ENCODE measurements around the gene SPON1. TPM values are rescaled to one million over a fixed set of nuclear protein-coding genes. Genes with fewer than 3 reads are reported as not detected.
"Not testable (repeated sequence)": the region's sequence is repeated elsewhere in the genome, so short reads cannot be mapped to it uniquely, and the experiment has no call there.

SPON1 gene
- total RNA-seq, 1 donor from 2014 or later: 5.0 TPM

DNA sequence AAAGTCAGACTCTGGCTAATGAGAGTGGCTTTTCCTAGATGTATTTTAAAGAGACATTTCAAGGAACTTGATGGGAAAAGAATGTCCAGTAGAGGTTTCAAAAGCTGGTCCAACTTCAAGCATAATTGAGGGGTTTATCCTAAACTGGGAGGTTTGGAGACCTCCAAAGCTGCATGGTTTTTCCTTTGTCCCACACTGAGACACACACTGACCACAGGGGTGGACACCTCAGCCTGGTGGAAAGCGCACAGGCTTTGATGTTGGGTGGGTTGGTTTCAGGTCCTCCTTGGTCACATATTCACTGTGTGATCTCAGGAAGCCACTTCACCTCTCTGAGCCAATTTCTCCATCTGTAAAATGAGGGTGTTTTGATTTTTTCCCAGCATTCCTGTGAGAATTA is 4.0 kb downstream of the SPON1 start:
- intact Hi-C loops (cut with DNase I): loop anchor here (5.0 kb wide), 1 partner anchor 76 kb away; no protein-coding TSS in a partner anchor
- ATAC-seq: no peak
- DNase-seq (ENCODE audit: missing footprints): no peak

GRCh38 chr11:13970986-13971385 is 8.5 kb downstream of the SPON1 start:
- DNase-seq (ENCODE audit: missing footprints): no peak
- intact Hi-C loops (cut with DNase I): loop anchor here (5.0 kb wide), 1 partner anchor 176 kb away; no protein-coding TSS in a partner anchor
- peak; percentile 27 for ATAC-seq

DNA sequence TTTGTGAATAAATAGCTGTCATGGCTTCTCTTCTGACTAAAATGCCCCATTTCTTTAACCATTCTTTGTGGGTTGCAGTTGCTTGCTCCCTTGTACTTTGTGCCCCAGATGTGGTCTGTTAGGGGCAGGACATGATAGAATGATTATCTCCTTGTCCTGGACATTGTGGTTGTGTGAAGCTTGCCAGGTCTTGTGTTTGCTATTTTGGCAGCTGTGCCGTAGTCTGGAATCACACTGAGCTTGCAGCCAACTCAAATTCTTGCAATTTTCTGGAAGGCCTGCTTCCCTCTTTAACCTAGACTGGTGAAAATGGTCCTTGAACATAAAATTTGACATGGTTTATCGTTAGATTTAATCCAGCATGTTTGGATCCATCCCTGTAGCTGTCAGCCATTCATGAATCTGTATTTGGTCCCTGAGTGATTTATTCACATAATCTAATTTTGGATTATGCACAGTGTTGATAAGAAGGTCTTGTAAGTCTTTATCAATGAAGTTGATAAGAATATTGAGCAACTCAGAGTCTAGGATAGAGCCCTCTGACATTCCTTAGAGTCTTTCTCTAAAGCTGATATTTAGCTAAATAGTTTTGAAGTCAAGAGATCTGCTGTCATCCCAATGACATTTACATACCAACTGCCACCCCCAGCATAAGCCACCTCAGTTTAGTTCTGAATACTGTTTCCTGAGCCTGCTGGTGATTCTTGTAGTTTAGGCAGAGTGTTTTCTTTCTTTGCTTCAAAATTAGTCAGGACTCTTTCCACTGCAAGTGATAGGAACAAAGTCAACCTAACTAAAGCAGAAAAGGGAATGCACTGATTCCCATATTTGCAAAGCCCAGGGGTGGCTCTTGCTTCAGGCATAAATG is 9.8 kb downstream of the SPON1 start:
- intact Hi-C loops (cut with DNase I): loop anchor here (5.0 kb wide), 1 partner anchor 175 kb away; no protein-coding TSS in a partner anchor
- ATAC-seq: peak; percentile 67

GRCh38 chr11:13972944-13973343 is 10.4 kb downstream of the SPON1 start:
- ATAC-seq (no peak), DNase-seq (ENCODE audit: missing footprints) (no peak)
- intact Hi-C loops (cut with DNase I): loop anchor here (5.0 kb wide), 1 partner anchor 174 kb away; no protein-coding TSS in a partner anchor

More for the DNA sequence above, 9.8 kb downstream of the SPON1 start:
- no peak for DNase-seq (ENCODE audit: missing footprints)

DNA sequence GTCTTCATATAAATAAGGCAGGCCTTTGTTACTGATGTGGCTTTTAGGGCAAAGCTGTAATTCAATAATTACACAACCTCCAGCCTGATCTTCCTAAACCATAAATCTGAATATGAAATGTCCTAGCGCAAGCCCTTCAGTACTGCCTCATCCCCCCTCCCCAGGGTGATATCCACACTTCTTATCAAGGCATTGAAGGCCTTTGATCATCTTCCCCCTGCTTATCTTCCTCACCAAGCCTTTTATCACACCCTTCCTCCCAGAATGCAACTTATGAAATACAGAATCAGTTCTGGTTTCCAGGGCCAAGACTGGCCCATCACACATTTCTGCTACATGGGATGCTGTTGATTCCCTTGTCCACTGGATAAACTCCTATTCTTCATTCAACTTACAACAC is 12.1 kb downstream of the SPON1 start:
- no peak for DNase-seq (ENCODE audit: missing footprints)
- no peak for ATAC-seq
- intact Hi-C loops (cut with DNase I): loop anchor here (5.0 kb wide), 1 partner anchor 173 kb away; no protein-coding TSS in a partner anchor

DNA sequence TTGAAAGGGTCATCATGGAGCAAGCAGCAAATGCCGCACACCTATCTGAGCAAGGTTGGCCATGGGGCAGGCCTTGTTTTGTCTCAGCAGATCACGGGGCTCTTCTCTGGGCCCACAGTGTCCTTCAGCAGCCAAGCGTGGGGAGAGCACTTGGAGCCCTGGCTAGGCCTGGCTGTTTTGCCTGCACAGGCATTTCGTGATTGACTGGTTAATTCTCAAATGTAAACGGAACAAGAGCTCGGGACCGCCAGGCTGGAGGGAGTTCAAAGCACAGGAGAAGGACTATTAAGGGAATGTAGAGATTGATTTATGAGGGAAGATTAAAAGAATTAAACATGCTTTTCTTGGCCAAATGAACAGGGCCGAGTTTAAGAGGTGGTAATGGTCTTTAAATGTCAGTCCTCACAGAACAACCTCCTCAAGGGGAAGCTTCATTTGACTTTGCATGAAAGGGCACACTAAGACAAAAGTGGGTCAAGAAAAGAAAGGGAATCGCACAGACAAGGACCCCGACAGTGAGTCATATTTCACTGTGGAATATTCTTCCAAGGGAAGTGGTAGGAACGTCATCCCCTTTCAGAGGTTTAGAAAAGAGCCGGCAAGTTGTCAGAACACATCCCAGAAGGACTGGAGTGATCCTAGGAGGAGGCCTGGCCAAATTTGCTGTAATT is 20.7 kb downstream of the SPON1 start:
- ATAC-seq: peak; percentile 73
- DNase-seq (ENCODE audit: missing footprints): no peak
- intact Hi-C loops (cut with DNase I): loop anchor here (5.0 kb wide), 1 partner anchor 44 kb away; no protein-coding TSS in a partner anchor

- DNase-seq (ENCODE audit: missing footprints) (no peak), ATAC-seq (peak; percentile 31)
- intact Hi-C loops (cut with DNase I): loop anchor here (5.0 kb wide), 1 partner anchor 42 kb away; no protein-coding TSS in a partner anchor
Observed at GRCh38 chr11:13984616-13985450, 22.3 kb downstream of the SPON1 start.

GRCh38 chr11:13986695-13987094 is 24.2 kb downstream of the SPON1 start:
- ATAC-seq; intact Hi-C loops (cut with DNase I): not testable (repeated sequence)

GRCh38 chr11:13992158-13992856 is 29.8 kb downstream of the SPON1 start:
- ATAC-seq; intact Hi-C loops (cut with DNase I); DNase-seq (ENCODE audit: missing footprints): not testable (repeated sequence)

More at GRCh38 chr11:13986695-13987094, 24.2 kb downstream of the SPON1 start:
- DNase-seq (ENCODE audit: missing footprints): not testable (repeated sequence)

DNA sequence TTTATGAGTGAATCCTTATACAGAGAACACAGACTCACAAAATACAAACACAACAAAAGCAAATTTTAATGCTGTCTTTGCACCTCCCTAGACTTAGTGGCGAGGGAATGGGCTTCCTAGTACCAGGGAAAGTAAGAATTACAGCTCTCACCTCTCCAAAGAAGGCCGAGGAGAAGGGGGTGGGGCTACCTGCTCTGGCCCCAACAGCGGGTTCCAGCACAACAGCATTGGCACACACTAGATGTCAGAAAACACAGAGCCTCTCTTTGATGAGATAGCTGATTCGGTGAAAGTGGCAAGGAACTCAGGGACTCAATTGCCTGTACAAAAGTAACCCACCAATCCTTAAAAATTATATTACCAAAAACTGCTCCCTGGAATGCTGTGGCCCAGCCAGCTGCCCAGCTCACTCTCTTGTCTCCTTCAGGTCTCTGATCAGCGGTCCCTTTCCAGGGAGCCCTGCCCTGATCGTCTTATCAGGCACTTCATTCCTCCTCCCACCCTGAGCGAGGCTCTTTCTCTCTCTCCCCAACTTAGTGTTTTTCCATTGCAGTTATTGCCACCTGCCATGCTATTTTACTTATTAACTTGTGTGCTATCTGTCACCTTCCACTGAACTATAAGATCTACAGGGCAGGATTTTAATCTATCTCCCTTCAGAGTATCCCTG is 30.7 kb downstream of the SPON1 start:
- intact Hi-C loops (cut with DNase I): no loop called here
- DNase-seq (ENCODE audit: missing footprints) (no peak), ATAC-seq (no peak)

DNA sequence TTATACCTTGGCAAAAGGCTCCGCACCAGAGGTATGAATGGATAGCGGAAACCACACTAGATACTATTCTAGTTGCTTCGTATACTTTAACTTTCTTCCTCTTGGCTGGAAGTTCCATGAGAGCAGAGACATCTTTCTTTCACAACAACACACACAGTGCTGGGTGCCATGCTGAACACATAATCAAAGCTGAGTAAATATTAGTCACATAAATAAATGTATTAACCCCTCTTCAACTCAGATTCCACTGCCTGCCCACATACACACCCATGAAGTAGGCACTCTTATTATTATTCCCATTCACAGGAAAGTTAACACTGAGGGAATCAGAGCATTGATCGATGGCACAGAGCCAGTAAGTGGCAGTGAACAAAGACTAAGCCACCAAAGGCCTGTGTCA is 35.4 kb downstream of the SPON1 start:
- intact Hi-C loops (cut with DNase I): no loop called here
- DNase-seq (ENCODE audit: missing footprints) (no peak), ATAC-seq (no peak)

DNA sequence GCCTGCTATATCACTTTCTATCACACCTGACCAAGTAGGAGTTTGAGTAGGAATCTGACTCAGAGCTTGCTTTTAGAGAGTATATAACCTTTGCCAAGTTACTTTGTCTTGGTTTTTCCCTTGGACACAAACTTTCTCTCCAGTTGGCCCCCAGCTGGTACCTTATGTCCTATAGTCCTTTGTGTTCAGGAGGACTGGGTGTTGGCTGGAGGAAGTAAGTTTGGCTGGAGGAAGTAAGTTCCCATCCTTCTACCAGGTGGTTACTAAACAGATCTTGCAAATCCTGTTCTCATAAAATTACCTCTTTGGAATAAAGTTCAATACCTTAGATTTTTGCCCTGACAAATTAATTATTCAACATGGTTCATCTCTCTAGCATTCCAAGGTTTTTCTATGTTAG is 37.2 kb downstream of the SPON1 start:
- intact Hi-C loops (cut with DNase I): no loop called here
- no peak for DNase-seq (ENCODE audit: missing footprints)
- no peak for ATAC-seq

GRCh38 chr11:14001597-14001996 is 39.1 kb downstream of the SPON1 start:
- intact Hi-C loops (cut with DNase I): no loop called here

GRCh38 chr11:14007566-14007965 is 45.0 kb downstream of the SPON1 start:
- intact Hi-C loops (cut with DNase I): no loop called here
- DNase-seq (ENCODE audit: missing footprints): no peak
- no peak for ATAC-seq

More at GRCh38 chr11:14001597-14001996, 39.1 kb downstream of the SPON1 start:
- ATAC-seq: no peak
- DNase-seq (ENCODE audit: missing footprints): no peak

- ATAC-seq (no peak), DNase-seq (ENCODE audit: missing footprints) (no peak)
- intact Hi-C loops (cut with DNase I): no loop called here
Observed at GRCh38 chr11:14010665-14011064, 48.1 kb downstream of the SPON1 start.

DNA sequence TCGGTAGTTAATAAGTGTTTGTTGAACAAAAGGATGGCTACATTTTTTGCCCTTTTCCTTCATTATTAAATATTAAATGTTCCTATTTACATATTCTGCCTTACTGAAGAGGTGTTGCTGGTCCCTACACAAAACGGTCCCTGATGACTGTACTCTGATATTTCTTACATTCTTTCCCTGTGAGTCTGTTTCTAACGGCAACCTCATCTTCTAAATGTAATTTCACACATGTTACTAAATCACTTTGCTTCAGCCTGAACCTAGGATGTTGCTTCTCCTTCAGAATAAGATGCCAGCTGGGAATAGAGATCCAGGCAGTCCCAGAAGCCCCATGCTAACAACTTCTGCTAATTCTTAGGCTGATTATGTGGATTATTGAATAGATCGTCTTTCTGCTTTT is 50.3 kb downstream of the SPON1 start:
- no peak for ATAC-seq
- intact Hi-C loops (cut with DNase I): no loop called here

DNA sequence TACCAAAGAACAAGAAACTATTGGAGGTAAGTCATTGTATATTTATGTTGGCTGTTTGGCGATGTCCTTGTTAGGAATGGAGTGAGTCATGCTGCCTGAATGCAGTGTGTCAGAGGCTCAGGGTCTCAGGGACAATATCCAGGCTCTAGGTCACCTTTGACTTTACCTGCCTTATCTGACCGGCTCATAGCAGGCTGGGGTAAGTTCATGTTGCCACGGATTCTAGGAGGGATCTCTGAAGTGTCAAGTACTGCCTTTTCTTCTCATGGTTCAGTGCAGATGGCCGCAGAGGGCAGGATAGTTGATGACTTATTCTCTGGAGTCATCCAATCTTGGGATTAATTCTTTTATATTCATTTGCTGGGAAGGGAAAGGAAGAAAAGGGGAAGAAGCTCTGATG is 53.2 kb downstream of the SPON1 start:
- no peak for DNase-seq (ENCODE audit: missing footprints)
- intact Hi-C loops (cut with DNase I): no loop called here
- ATAC-seq: peak; percentile 37

More for the DNA sequence above, 50.3 kb downstream of the SPON1 start:
- no peak for DNase-seq (ENCODE audit: missing footprints)

GRCh38 chr11:14018441-14018840 is 55.9 kb downstream of the SPON1 start:
- intact Hi-C loops (cut with DNase I): no loop called here
- DNase-seq (ENCODE audit: missing footprints) (no peak), ATAC-seq (no peak)
